Measurements from ENCODE around the gene TRAPPC3.
A peak's percentile ranks its signal among the peaks of the same experiment; 100 is the strongest.

The TRAPPC3 gene

GRCh38 chr1:36097693-36098585 is 51.3 kb downstream of the TRAPPC3 start:
- DNase-seq: no peak

GRCh38 chr1:36096500-36097432 is 52.5 kb downstream of the TRAPPC3 start:
- DNase-seq: peak in 3 of 14 donors; percentile 17 to 48 (median 18)

GRCh38 chr1:36095760-36096405 is 53.4 kb downstream of the TRAPPC3 start:
- DNase-seq: peak in 1 of 14 donors; percentile 10

GRCh38 chr1:36094621-36095061 is 54.6 kb downstream of the TRAPPC3 start:
- peak in 1 of 14 donors; percentile 28 for DNase-seq

GRCh38 chr1:36093929-36094328 is 55.4 kb downstream of the TRAPPC3 start:
- DNase-seq: peak in 12 of 14 donors; percentile 46 to 91 (median 82)

GRCh38 chr1:36093226-36093625 is 56.1 kb downstream of the TRAPPC3 start:
- peak in 2 of 14 donors; percentile 30 to 42 for DNase-seq

GRCh38 chr1:36092798-36093185 is 56.5 kb downstream of the TRAPPC3 start:
- no peak for DNase-seq

GRCh38 chr1:36092166-36092797 is 57.0 kb downstream of the TRAPPC3 start:
- DNase-seq: no peak

- DNase-seq: no peak
These were observed 57.6 kb downstream of the TRAPPC3 start for GRCh38 chr1:36091698-36092097.

GRCh38 chr1:36091141-36091540 is 58.1 kb downstream of the TRAPPC3 start:
- no peak for DNase-seq

- peak in 3 of 14 donors; percentile 27 to 36 (median 29) for DNase-seq
These were observed 59.7 kb downstream of the TRAPPC3 start for GRCh38 chr1:36089393-36090121.

GRCh38 chr1:36088577-36089392 is 60.5 kb downstream of the TRAPPC3 start, which contains the start of gene ADPRS:
Gene ADPRS (plus strand): TSS chr1:36088892. CDS start chr1:36088905, 13 bp downstream.
- DNase-seq: peak in 13 of 14 donors; percentile 39 to 88 (median 81)

GRCh38 chr1:36088265-36088576 is 61.1 kb downstream of the TRAPPC3 start:
- no peak for DNase-seq

- DNase-seq: no peak
These were observed 61.8 kb downstream of the TRAPPC3 start for GRCh38 chr1:36087233-36088123.
